ENCODE measurements around the gene PCSK6.

DNA sequence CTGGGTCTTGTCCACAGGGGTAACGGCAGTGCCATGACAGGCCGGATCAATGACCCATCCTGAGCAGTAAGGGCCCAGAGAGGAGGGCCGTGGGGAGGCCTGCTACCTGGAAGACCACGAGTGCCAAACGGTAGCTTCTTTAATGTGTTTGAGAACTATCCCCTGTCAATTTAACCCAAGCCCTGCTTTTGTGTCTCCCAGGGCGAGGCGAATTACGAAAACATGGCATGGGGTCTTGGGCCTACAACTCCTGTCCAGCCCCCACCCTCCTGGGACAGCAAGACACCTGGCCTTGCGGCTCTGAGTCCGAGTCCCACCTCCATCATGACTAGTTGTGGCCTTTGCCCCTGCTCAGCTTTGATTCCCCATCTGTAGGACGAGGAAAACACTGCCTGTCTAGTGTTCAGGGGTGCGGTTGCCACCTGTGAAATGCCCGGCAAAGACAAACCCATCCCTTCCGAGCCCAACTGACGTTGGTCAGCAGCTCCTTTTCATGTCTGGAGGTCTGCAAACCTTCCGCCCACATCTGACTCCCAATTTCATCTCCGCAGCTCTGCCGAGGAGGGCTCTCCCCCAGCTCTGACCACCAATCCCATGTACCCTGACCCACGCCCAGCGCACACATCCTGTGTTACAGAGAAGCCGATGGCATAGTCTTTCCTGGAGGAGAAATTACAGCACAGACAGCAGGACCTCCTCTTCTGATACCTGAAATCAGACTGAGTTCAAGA, 165.5 kb downstream of the PCSK6 start:
- no peak for TF ChIP-seq EZH2phosphoT487 (IDR thresholded peaks at IDR 0.05; ENCODE audit: borderline replicate concordance, low read length)
- TF ChIP-seq, protein P1, sequence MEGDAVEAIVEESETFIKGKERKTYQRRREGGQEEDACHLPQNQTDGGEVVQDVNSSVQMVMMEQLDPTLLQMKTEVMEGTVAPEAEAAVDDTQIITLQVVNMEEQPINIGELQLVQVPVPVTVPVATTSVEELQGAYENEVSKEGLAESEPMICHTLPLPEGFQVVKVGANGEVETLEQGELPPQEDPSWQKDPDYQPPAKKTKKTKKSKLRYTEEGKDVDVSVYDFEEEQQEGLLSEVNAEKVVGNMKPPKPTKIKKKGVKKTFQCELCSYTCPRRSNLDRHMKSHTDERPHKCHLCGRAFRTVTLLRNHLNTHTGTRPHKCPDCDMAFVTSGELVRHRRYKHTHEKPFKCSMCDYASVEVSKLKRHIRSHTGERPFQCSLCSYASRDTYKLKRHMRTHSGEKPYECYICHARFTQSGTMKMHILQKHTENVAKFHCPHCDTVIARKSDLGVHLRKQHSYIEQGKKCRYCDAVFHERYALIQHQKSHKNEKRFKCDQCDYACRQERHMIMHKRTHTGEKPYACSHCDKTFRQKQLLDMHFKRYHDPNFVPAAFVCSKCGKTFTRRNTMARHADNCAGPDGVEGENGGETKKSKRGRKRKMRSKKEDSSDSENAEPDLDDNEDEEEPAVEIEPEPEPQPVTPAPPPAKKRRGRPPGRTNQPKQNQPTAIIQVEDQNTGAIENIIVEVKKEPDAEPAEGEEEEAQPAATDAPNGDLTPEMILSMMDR (IDR thresholded peaks at IDR 0.05; ENCODE audit: low read depth, low read length, poor library complexity, severe bottlenecking): no peak
